Measurements from ENCODE around the gene MAGI1.
A peak's percentile ranks its signal among the peaks of the same experiment; 100 is the strongest.
"Not testable (repeated sequence)": the region's sequence is repeated elsewhere in the genome, so short reads cannot be mapped to it uniquely, and the experiment has no call there.

Gene MAGI1

GRCh38 chr3:65902304-65902793, 136.4 kb downstream of the MAGI1 start:
- no peak for DNase-seq

GRCh38 chr3:65901226-65901625, 137.5 kb downstream of the MAGI1 start:
- no peak for DNase-seq

GRCh38 chr3:65899226-65899625, 139.5 kb downstream of the MAGI1 start:
- no peak for DNase-seq

- DNase-seq, result no peak
Measured at GRCh38 chr3:65897766-65898165, 141.0 kb downstream of the MAGI1 start.

- no peak for DNase-seq
Measured at GRCh38 chr3:65896321-65896720, 142.4 kb downstream of the MAGI1 start.

GRCh38 chr3:65894679-65895453, 143.9 kb downstream of the MAGI1 start:
- DNase-seq, result no peak

- DNase-seq, result no peak
Measured at GRCh38 chr3:65894126-65894525, 144.6 kb downstream of the MAGI1 start.

GRCh38 chr3:65893631-65894030, 145.1 kb downstream of the MAGI1 start:
- DNase-seq, result no peak

- not testable (repeated sequence) for DNase-seq
Measured at GRCh38 chr3:65891477-65891876, 147.2 kb downstream of the MAGI1 start.

- no peak for DNase-seq
Measured at GRCh38 chr3:65890328-65890727, 148.4 kb downstream of the MAGI1 start.

GRCh38 chr3:65889707-65890099, 149.0 kb downstream of the MAGI1 start:
- DNase-seq, result no peak

GRCh38 chr3:65888980-65889706, 149.6 kb downstream of the MAGI1 start:
- DNase-seq, result no peak

GRCh38 chr3:65888196-65888595, 150.5 kb downstream of the MAGI1 start:
- DNase-seq, result no peak

GRCh38 chr3:65886391-65886790, 152.3 kb downstream of the MAGI1 start:
- DNase-seq, result no peak

GRCh38 chr3:65884071-65884470, 154.6 kb downstream of the MAGI1 start:
- DNase-seq, result no peak

- peak; percentile 18 for DNase-seq
Measured at GRCh38 chr3:65883613-65884012, 155.1 kb downstream of the MAGI1 start.

- no peak for DNase-seq
Measured at GRCh38 chr3:65880350-65880749, 158.4 kb downstream of the MAGI1 start.

GRCh38 chr3:65879372-65879771, 159.3 kb downstream of the MAGI1 start:
- no peak for DNase-seq

GRCh38 chr3:65878831-65879230, 159.9 kb downstream of the MAGI1 start:
- DNase-seq, result no peak

GRCh38 chr3:65877160-65877559, 161.6 kb downstream of the MAGI1 start:
- no peak for DNase-seq

GRCh38 chr3:65876028-65876420, 162.7 kb downstream of the MAGI1 start:
- no peak for DNase-seq

- no peak for DNase-seq
Measured at GRCh38 chr3:65875393-65876027, 163.2 kb downstream of the MAGI1 start.

GRCh38 chr3:65873869-65874268, 164.8 kb downstream of the MAGI1 start:
- no peak for DNase-seq

- DNase-seq, result no peak
Measured at GRCh38 chr3:65873028-65873427, 165.7 kb downstream of the MAGI1 start.

All from NCI-H1105 treated with DMSO at 0.1 percent for 48 hours (cell line).